ENCODE measurements around the gene CHCHD3.

The CHCHD3 gene

GRCh38 chr7:133112335-133112734, 30.4 kb upstream of the CHCHD3 start:
- peaks cover 4% of the 10 kb centered on the region for H3K36me3 Mint-ChIP-seq (ENCODE audit: low read depth)
- peaks cover 16% of the 10 kb centered on the region for H3K27me3 Mint-ChIP-seq (ENCODE audit: low read depth)
- H3K9me3 Mint-ChIP-seq, result peaks cover 35% of the 10 kb centered on the region
- no peak for TF ChIP-seq CTCF (IDR thresholded peaks at IDR 0.05; ENCODE audit: unreplicated experiment in 3 of 3)
- H3K4me3 Mint-ChIP-seq, result no peak overlapping the region
- no peak overlapping the region for H3K27ac Mint-ChIP-seq
- H3K4me1 Mint-ChIP-seq, result no peaks in the 10 kb centered on the region

DNA sequence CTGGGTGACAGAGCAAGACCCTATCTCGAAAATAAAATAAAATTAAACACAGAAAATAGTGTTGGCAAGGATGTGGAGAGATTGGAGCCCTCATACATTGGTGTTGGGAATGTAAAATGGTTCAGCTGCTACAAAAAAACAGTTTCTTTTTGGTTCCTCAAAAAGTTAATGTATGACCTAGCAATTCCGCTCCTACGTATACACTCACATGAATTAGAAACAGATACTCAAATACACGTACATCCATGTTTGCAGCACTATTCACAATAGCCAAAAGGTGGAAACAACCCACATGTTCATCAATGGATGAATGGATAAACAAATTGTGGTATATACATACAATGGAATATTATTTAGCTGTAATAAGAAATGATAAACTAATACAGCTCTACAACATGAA, 28.4 kb upstream of the CHCHD3 start:
- TF ChIP-seq CTCF (IDR thresholded peaks at IDR 0.05; ENCODE audit: unreplicated experiment in 3 of 3), result no peak
- H3K4me1 Mint-ChIP-seq, result no peaks in the 10 kb centered on the region
- no peak overlapping the region for H3K4me3 Mint-ChIP-seq
- H3K27ac Mint-ChIP-seq, result no peak overlapping the region
- peaks cover 4% of the 10 kb centered on the region for H3K36me3 Mint-ChIP-seq (ENCODE audit: low read depth)
- H3K27me3 Mint-ChIP-seq (ENCODE audit: low read depth), result peaks cover 16% of the 10 kb centered on the region
- H3K9me3 Mint-ChIP-seq, result peaks cover 35% of the 10 kb centered on the region

GRCh38 chr7:133109816-133110215, 27.9 kb upstream of the CHCHD3 start:
- no peak for TF ChIP-seq CTCF (IDR thresholded peaks at IDR 0.05; ENCODE audit: unreplicated experiment in 3 of 3)
- Mint-ChIP-seq H3K9me3 (peaks cover 35% of the 10 kb centered on the region), H3K4me3 (no peak overlapping the region), H3K27ac (no peak overlapping the region), H3K36me3 (ENCODE audit: low read depth) (peaks cover 4% of the 10 kb centered on the region), H3K4me1 (no peaks in the 10 kb centered on the region), H3K27me3 (ENCODE audit: low read depth) (peaks cover 14% of the 10 kb centered on the region)

GRCh38 chr7:133108023-133108422, 26.1 kb upstream of the CHCHD3 start:
- peaks cover 35% of the 10 kb centered on the region for H3K9me3 Mint-ChIP-seq
- no peak for TF ChIP-seq CTCF (IDR thresholded peaks at IDR 0.05; ENCODE audit: unreplicated experiment in 3 of 3)
- no peak overlapping the region for H3K27ac Mint-ChIP-seq
- peaks cover 4% of the 10 kb centered on the region for H3K36me3 Mint-ChIP-seq (ENCODE audit: low read depth)
- no peak overlapping the region for H3K4me3 Mint-ChIP-seq
- peaks cover 14% of the 10 kb centered on the region for H3K27me3 Mint-ChIP-seq (ENCODE audit: low read depth)
- H3K4me1 Mint-ChIP-seq, result no peaks in the 10 kb centered on the region

DNA sequence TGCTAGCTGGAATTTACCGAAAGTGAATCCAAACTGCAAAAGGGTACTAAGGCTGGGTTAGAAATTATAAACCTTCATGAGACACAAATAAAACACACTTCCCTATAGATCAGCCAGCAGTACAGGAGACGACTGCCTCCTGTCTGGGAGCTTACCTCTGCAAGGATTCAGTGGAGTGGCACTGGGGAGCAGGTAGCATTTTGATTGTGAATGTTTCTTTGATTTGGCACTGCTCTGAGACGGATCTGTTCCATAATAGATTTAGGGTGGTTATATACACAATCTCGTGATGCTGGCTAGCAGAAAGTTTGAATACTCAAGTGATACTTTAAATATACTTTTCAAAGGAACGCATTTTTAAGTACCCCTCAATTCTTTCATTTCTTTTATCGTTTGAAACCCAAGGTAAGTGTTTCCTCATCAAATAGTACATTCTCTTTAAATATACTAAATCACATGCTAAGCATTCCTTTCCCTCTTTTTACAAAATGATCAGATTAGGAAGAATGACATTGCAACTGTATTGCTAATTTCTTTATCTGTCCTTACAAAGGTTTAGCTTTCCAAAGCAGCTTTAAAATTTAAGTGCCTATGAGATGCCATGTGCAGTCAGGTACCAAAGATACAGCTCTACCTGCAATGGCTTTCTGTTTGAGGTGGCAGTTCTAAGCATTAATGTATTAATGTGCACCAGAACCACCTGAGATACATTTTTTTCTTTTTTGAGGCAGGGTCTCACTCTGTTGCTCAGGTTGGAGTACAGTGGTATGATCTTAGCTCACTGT, 20.6 kb upstream of the CHCHD3 start:
- no peak for TF ChIP-seq CTCF (IDR thresholded peaks at IDR 0.05; ENCODE audit: unreplicated experiment in 3 of 3)
- H3K4me1 Mint-ChIP-seq, result no peaks in the 10 kb centered on the region
- H3K9me3 Mint-ChIP-seq, result no peaks in the 10 kb centered on the region
- H3K27me3 Mint-ChIP-seq (ENCODE audit: low read depth), result peaks cover 11% of the 10 kb centered on the region
- no peak overlapping the region for H3K27ac Mint-ChIP-seq
- H3K36me3 Mint-ChIP-seq (ENCODE audit: low read depth), result no peaks in the 10 kb centered on the region
- H3K4me3 Mint-ChIP-seq, result no peak overlapping the region

Data from nephron (organoid).